H1 (cell line): ENCODE measurements around the gene FAM184B. TPM values are rescaled to one million over a fixed set of nuclear protein-coding genes. Genes with fewer than 3 reads are reported as not detected.

Experiments
- CTCF ChIA-PET: fragments of 300-600 bp; sonication (Branson Sonifier 250); formaldehyde crosslinking; loops from one replicate; lab custom pipeline; 2021; ENCODE audit not compliant: partially characterized antibody; lab: Charles Lee
- POLR2A ChIA-PET: fragments of 300-600 bp; sonication (Branson Sonifier 250); formaldehyde crosslinking; loops from one replicate; lab custom pipeline; 2021; ENCODE audit warnings: inconsistent platforms; ENCODE audit not compliant: partially characterized antibody; lab: Charles Lee
- DNase-seq, 2 experiments: peaks; one replicate each; pipeline versions ENCODE4 v3.0.0 to v3.0.0-alpha.2; 2010 to 2022; ENCODE audit warnings: low spot score in 2 of 2, low read depth in 1 of 2, mixed read lengths in 1 of 2
- FAIRE-seq: peaks from 2 replicates; lab custom pipeline; 2011; peaks lifted over from hg19 to GRCh38; lab: Jason Lieb, UNC
- H2AFZ ChIP-seq: 2 replicates; pipeline ENCODE4 v1.8.1; 2012; ENCODE audit warnings: low read length, inconsistent platforms
- H2AK5ac ChIP-seq: 2 replicates; pipeline ENCODE4 v1.6.1; 2013; ENCODE audit warnings: low read depth, low read length
- H2BK120ac ChIP-seq: replicated peaks from 2 replicates; pipeline ENCODE3; 2013; ENCODE audit warnings: low read depth, low read length, inconsistent platforms
- H2BK12ac ChIP-seq: 2 replicates; pipeline ENCODE4 v1.6.1; 2013; ENCODE audit warnings: low read depth, low read length
- H2BK15ac ChIP-seq: 2 replicates; pipeline ENCODE4 v1.6.1; 2013; ENCODE audit warnings: low read length
- H2BK20ac ChIP-seq: 2 replicates; pipeline ENCODE4 v1.6.1; 2013; ENCODE audit warnings: low read length
- H2BK5ac ChIP-seq: 2 replicates; pipeline ENCODE4 v1.6.1; 2013; ENCODE audit warnings: low read depth, low read length
- H3K14ac ChIP-seq: 2 replicates; pipeline ENCODE4 v1.6.1; 2013; ENCODE audit warnings: inconsistent platforms; ENCODE audit not compliant: insufficient read length
- H3K18ac ChIP-seq: 2 replicates; pipeline ENCODE4 v1.6.1; 2013; ENCODE audit warnings: low read length; ENCODE audit errors: extremely low read depth
- H3K23ac ChIP-seq: 2 replicates; pipeline ENCODE4 v1.6.1; 2013; ENCODE audit warnings: inconsistent platforms; ENCODE audit not compliant: insufficient read length
- H3K23me2 ChIP-seq: 2 replicates; pipeline ENCODE4 v1.6.1; 2013; ENCODE audit warnings: low read depth, low read length
- H3K27ac ChIP-seq: 2 replicates; pipeline ENCODE4 v1.6.1; 2011; ENCODE audit warnings: low read depth, low read length, inconsistent platforms
- H3K27me3 ChIP-seq, 4 experiments: replicated peaks in 1 of 4; 1 replicate in 1 of 4; 2 replicates in 3 of 4; pipeline versions ENCODE4 v1.6.1 to v1.8.1; 2011 to 2013; ENCODE audit warnings: low read length in 3 of 4, mild to moderate bottlenecking in 3 of 4, inconsistent platforms in 2 of 4, mixed read lengths in 2 of 4, moderate library complexity in 1 of 4; ENCODE audit not compliant: control insufficient read depth in 3 of 4, insufficient read depth in 3 of 4; ENCODE audit errors: extremely low read depth in 1 of 4
- H3K36me3 ChIP-seq, 4 experiments: 2 replicates each; pipeline versions ENCODE4 v1.6.1 to v1.8.1; 2011 to 2013; ENCODE audit warnings: mild to moderate bottlenecking in 4 of 4, low read length in 3 of 4, moderate library complexity in 2 of 4, control low read depth in 1 of 4, inconsistent platforms in 1 of 4; ENCODE audit not compliant: insufficient read depth in 4 of 4, control insufficient read depth in 2 of 4
- H3K4ac ChIP-seq: replicated peaks from 2 replicates; pipeline ENCODE3; 2013; ENCODE audit warnings: low read length, low read depth, mixed read lengths, inconsistent platforms; ENCODE audit not compliant: insufficient read length
- H3K4me1 ChIP-seq, 4 experiments: replicated peaks in 1 of 4; 1 replicate in 1 of 4; 2 replicates in 3 of 4; pipeline versions ENCODE4 v1.6.1 to v1.8.1; 2011 to 2013; ENCODE audit warnings: low read length in 3 of 4, inconsistent platforms in 2 of 4, mixed read lengths in 1 of 4; ENCODE audit not compliant: insufficient read depth in 4 of 4, control insufficient read depth in 3 of 4
- H3K4me2 ChIP-seq, 2 experiments: 2 replicates each; pipeline versions ENCODE4 v1.6.1 to v1.8.1; 2011 to 2013; ENCODE audit warnings: low read depth in 2 of 2, low read length in 2 of 2, control low read depth in 1 of 2, inconsistent platforms in 1 of 2, mild to moderate bottlenecking in 1 of 2; ENCODE audit not compliant: insufficient read depth in 1 of 2
- H3K4me3 ChIP-seq, 4 experiments: fragments of 200-600, 300-600 bp in 1 of 4; sonication (generic), shearing (Covaris generic), sonication (Bioruptor Twin) in 1 of 4; 2 replicates each; pipeline versions ENCODE4 v1.5.1 to v1.8.1; 2011 to 2016; ENCODE audit warnings: low read length in 4 of 4, low read depth in 3 of 4, control low read depth in 2 of 4, inconsistent platforms in 2 of 4, mild to moderate bottlenecking in 2 of 4, mixed read lengths in 1 of 4, moderate library complexity in 1 of 4; ENCODE audit not compliant: insufficient read depth in 2 of 4; ENCODE audit errors: extremely low read depth in 1 of 4
- H3K56ac ChIP-seq: replicated peaks from 2 replicates; pipeline ENCODE3; 2013; ENCODE audit warnings: low read depth, mild to moderate bottlenecking, mixed read lengths, low read length, inconsistent platforms; ENCODE audit not compliant: insufficient read length
- H3K79me1 ChIP-seq: 2 replicates; pipeline ENCODE4 v1.6.1; 2013; ENCODE audit warnings: low read depth, low read length, control low read depth
- H3K79me2 ChIP-seq, 2 experiments: 2 replicates each; pipeline versions ENCODE4 v1.6.1 to v1.8.1; 2012 to 2013; ENCODE audit warnings: low read length in 2 of 2, mild to moderate bottlenecking in 2 of 2, inconsistent platforms in 1 of 2; ENCODE audit not compliant: insufficient read depth in 2 of 2, control insufficient read depth in 1 of 2
- H3K9ac ChIP-seq, 4 experiments: replicated peaks in 1 of 4; 1 replicate in 1 of 4; 2 replicates in 3 of 4; pipeline versions ENCODE4 v1.6.1 to v1.8.1; 2011 to 2013; ENCODE audit warnings: low read depth in 3 of 4, low read length in 3 of 4, control low read depth in 2 of 4, mild to moderate bottlenecking in 2 of 4, moderate library complexity in 2 of 4, inconsistent platforms in 1 of 4; ENCODE audit errors: extremely low read depth in 1 of 4
- H3K9me3 ChIP-seq, 2 experiments: 2 replicates each; pipeline versions ENCODE4 v1.6.1 to v1.8.1; 2012 to 2013; ENCODE audit warnings: mild to moderate bottlenecking in 2 of 2, moderate library complexity in 2 of 2, control low read depth in 1 of 2, inconsistent platforms in 1 of 2, low read depth in 1 of 2, low read length in 1 of 2, mixed read lengths in 1 of 2; ENCODE audit not compliant: insufficient read depth in 2 of 2
- H4K20me1 ChIP-seq, 2 experiments: replicated peaks in 1 of 2; 2 replicates each; pipeline versions ENCODE3 to v1.8.1; 2011 to 2013; ENCODE audit warnings: inconsistent platforms in 2 of 2, low read length in 2 of 2, mild to moderate bottlenecking in 1 of 2; ENCODE audit not compliant: insufficient read depth in 2 of 2, control insufficient read depth in 1 of 2
- H4K5ac ChIP-seq: 2 replicates; pipeline ENCODE4 v1.6.1; 2013; ENCODE audit warnings: low read length, low read depth, mixed read lengths, inconsistent platforms; ENCODE audit not compliant: insufficient read length
- H4K8ac ChIP-seq: 2 replicates; pipeline ENCODE4 v1.8.0; 2013; ENCODE audit warnings: mild to moderate bottlenecking, moderate library complexity, low read length, inconsistent platforms; ENCODE audit not compliant: insufficient read depth; ENCODE audit errors: extremely low read depth
- H4K91ac ChIP-seq: replicated peaks from 2 replicates; pipeline ENCODE3; 2013; ENCODE audit warnings: low read length, mixed read lengths, inconsistent platforms; ENCODE audit not compliant: insufficient read length
- CHD1 ChIP-seq: IDR thresholded peaks from 2 replicates; pipeline ENCODE4 v1.6.1; 2012; ENCODE audit warnings: low read depth, low read length, improper control_type of control experiment
- CREB1 ChIP-seq: IDR thresholded peaks from 2 replicates; pipeline ENCODE4 v1.6.1; 2012; ENCODE audit warnings: inconsistent platforms
- FOSL1 ChIP-seq: IDR thresholded peaks from 2 replicates; pipeline ENCODE4 v1.6.1; 2011; ENCODE audit warnings: mild to moderate bottlenecking, low read depth, low read length, moderate library complexity; ENCODE audit not compliant: insufficient read depth
- GTF2F1 ChIP-seq: IDR thresholded peaks from 2 replicates; pipeline ENCODE4 v1.6.1; 2012; ENCODE audit warnings: low read depth, low read length, improper control_type of control experiment, borderline replicate concordance
- KDM5A ChIP-seq: fragments of 200-600 bp; IDR thresholded peaks from 2 replicates; pipeline ENCODE4 v1.7.1; 2012; ENCODE audit warnings: mild to moderate bottlenecking, low read length, inconsistent platforms, mixed read lengths
- MAFK ChIP-seq: IDR thresholded peaks from 2 replicates; pipeline ENCODE4 v1.6.1; 2012; ENCODE audit warnings: low read depth, mild to moderate bottlenecking, improper control_type of control experiment, low read length
- NRF1 ChIP-seq: IDR thresholded peaks from 2 replicates; pipeline ENCODE4 v1.6.1; 2011; ENCODE audit warnings: mild to moderate bottlenecking, low read depth, low read length, improper control_type of control experiment
- POU5F1 ChIP-seq: IDR thresholded peaks from 2 replicates; pipeline ENCODE4 v1.6.1; 2011; ENCODE audit warnings: low read depth, mild to moderate bottlenecking, low read length, moderate library complexity
- RBBP5 ChIP-seq: IDR thresholded peaks from 2 replicates; pipeline ENCODE4 v1.7.1; 2012; ENCODE audit warnings: low read depth, mild to moderate bottlenecking, inconsistent platforms, low read length, moderate library complexity, borderline replicate concordance
- SAP30 ChIP-seq: fragments of 300-600 bp; sonication (generic); IDR thresholded peaks from 2 replicates; pipeline ENCODE4 v1.7.1; 2012; ENCODE audit warnings: low read length, moderate library complexity, mild to moderate bottlenecking, inconsistent platforms; ENCODE audit not compliant: insufficient read depth, insufficient replicate concordance
- TBP ChIP-seq: IDR thresholded peaks from 2 replicates; pipeline ENCODE4 v1.6.1; 2011; ENCODE audit warnings: low read depth, low read length, improper control_type of control experiment
- WGBS, 2 experiments: shearing (Covaris generic) in 1 of 2; methylation state at CpG; one replicate each; pipeline versions ENCODE4 v1.1.6 to v1.1.7; 2013 to 2015; ENCODE audit warnings: low lambda C conversion rate in 2 of 2, mixed read lengths in 2 of 2, inconsistent platforms in 1 of 2, low coverage in 1 of 2, missing lambda C conversion rate in 1 of 2; ENCODE audit not compliant: insufficient replicate concordance in 2 of 2, insufficient coverage in 1 of 2, insufficient read length in 1 of 2; ENCODE audit errors: extremely low coverage in 1 of 2, missing lambda C conversion rate in 1 of 2; 5-methylcytosine and 5-hydroxymethylcytosine counted together
- polyA plus RNA-seq, 7 experiments: library from polyadenylated mRNA; depleted of rRNA in 3 of 7; stranded (reverse) in 5 of 7; unstranded in 2 of 7; fragments of >200 nt in 5 of 7; fragments of 200-250 nt in 2 of 7; gene quantifications; 1 replicate in 5 of 7; 2 replicates in 1 of 7; 4 replicates in 1 of 7; pipeline versions ENCODE4 v1.2.1 to v1.2.3, GENCODE V29; 2011 to 2013; ENCODE audit warnings: missing spikeins in 2 of 7, mixed read lengths in 2 of 7
- total RNA-seq: library from RNA; stranded (reverse); fragmentation: NEBNext Ultra II Directional; extraction: Animal tissue kit (Norgen Biotek cat#: 25700); gene quantifications from 2 replicates; pipeline ENCODE4 v1.2.1, GENCODE V29; 2021
- TF ChIP-seq, protein P1 (sequence below): IDR thresholded peaks from 2 replicates; pipeline ENCODE4 v1.6.1; 2011; ENCODE audit warnings: low read depth, mild to moderate bottlenecking, low read length; ENCODE audit not compliant: insufficient read depth

FAM184B gene
- total and polyA plus RNA-seq, 2 of the 8 experiments (the other 6 are each of a cell fraction or from before 2014, with no cell fraction given) = 0.05 to 0.39 TPM

DNA sequence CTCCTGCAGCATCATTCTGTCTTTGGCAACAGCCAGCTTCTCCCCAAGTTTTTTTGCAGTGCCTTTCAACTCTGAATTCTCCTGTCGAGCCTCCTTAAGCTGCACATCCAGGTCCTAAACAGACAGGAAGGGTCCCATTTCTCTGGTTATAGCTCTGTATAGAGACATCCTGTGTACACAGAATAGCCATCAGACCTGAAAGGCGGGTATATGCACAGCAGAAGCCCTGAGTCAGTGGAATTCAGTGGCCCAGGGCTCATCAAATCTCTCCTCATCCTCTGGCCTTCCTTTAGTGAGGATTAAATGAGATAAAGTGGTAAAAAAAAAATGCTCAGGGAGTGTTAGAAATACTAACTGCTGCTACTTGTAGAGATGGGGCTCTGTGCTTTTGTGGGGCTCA is 73.8 kb downstream of the FAM184B start:
- no peak overlapping the region for H2AFZ ChIP-seq
- no peak overlapping the region for H2BK20ac ChIP-seq
- DNase-seq = peak in 1 of 2 experiments; percentile 34
- H2BK120ac ChIP-seq = no peak overlapping the region
- H3K36me3 ChIP-seq = no peaks in the 10 kb centered on the region
- no peaks in the 10 kb centered on the region for H3K79me2 ChIP-seq
- no peaks in the 10 kb centered on the region for H3K27me3 ChIP-seq
- H3K18ac ChIP-seq = no peak overlapping the region
- H3K4ac ChIP-seq = no peak overlapping the region
- no peaks in the 10 kb centered on the region for H3K79me1 ChIP-seq
- H3K4me1 ChIP-seq = no peaks in the 10 kb centered on the region
- no peaks in the 10 kb centered on the region for H3K9me3 ChIP-seq
- no peak for FAIRE-seq
- 88% methylated on average over 2 of the region's 2 CpGs; no CpG with 5 or more reads in 1 of the 2 experiments for WGBS, 2 experiments
- H3K4me2 ChIP-seq = no peak overlapping the region
- no peak overlapping the region for H2BK15ac ChIP-seq
- TF ChIP-seq CHD1 (no peak), TBP (no peak), KDM5A (no peak), POU5F1 (no peak), FOSL1 (no peak), RBBP5 (no peak), GTF2F1 (no peak), MAFK (no peak), NRF1 (no peak), SAP30 (no peak), CREB1 (no peak)
- TF ChIP-seq, protein P1, sequence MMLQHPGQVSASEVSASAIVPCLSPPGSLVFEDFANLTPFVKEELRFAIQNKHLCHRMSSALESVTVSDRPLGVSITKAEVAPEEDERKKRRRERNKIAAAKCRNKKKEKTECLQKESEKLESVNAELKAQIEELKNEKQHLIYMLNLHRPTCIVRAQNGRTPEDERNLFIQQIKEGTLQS = no peak
- H4K8ac ChIP-seq = no peak overlapping the region
- ChIA-PET POLR2A (no interaction called here), CTCF (interaction anchor here (1.6 kb wide), 1 partner anchor 26 kb away, joined by 3 read pairs; no protein-coding TSS in a partner anchor)
- H2BK12ac ChIP-seq = no peak overlapping the region
- H2BK5ac ChIP-seq = no peak overlapping the region
- H4K20me1 ChIP-seq = no peaks in the 10 kb centered on the region
- no peak overlapping the region for H3K9ac ChIP-seq
- no peak overlapping the region for H2AK5ac ChIP-seq
- no peak overlapping the region for H3K4me3 ChIP-seq
- no peak overlapping the region for H3K14ac ChIP-seq
- H3K27ac ChIP-seq = no peak overlapping the region
- no peak overlapping the region for H3K56ac ChIP-seq
- H4K5ac ChIP-seq = no peak overlapping the region
- H3K23ac ChIP-seq = no peak overlapping the region
- no peak overlapping the region for H4K91ac ChIP-seq
- no peaks in the 10 kb centered on the region; the same call in 1 of the 2 replicates for H3K23me2 ChIP-seq
